ENCODE data around the gene CUX1.
"Not testable (repeated sequence)": the region's sequence is repeated elsewhere in the genome, so short reads cannot be mapped to it uniquely, and the experiment has no call there.

The CUX1 gene

GRCh38 chr7:102329366-102329765 is 511.9 kb downstream of the CUX1 start:
- not testable (repeated sequence) for DNase-seq

GRCh38 chr7:102330666-102331460 is 513.4 kb downstream of the CUX1 start:
- not testable (repeated sequence) for DNase-seq
